ENCODE measurements around the gene ITGAD. TPM values are rescaled to one million over a fixed set of nuclear protein-coding genes. Genes with fewer than 3 reads are reported as not detected.

The ITGAD gene
- total and polyA plus RNA-seq, 2 of the 13 experiments (the other 11 are each of a cell fraction or from before 2014, with no cell fraction given): not detected

GRCh38 chr16:31453255-31454204, 60.4 kb downstream of the ITGAD start (continued):
- TF ChIP-seq SPEN (CRISPR knock-in tag; IDR thresholded peaks at IDR 0.05; ENCODE audit: low read depth): peak; percentile 75; the same call in 1 of the 2 replicates
- no peak for TF ChIP-seq MAX (IDR thresholded peaks at IDR 0.05)
- 0 out of 2 replicates have a peak, but pooled peaks have one; percentile 64 for TF ChIP-seq AKAP8 (CRISPR knock-in tag; IDR thresholded peaks at IDR 0.05)
- peak; percentile 47; the same call in 1 of the 2 replicates for TF ChIP-seq HIVEP1 (CRISPR knock-in tag; IDR thresholded peaks at IDR 0.05)
- no peak for TF ChIP-seq FOSL1 (CRISPR knock-in tag; IDR thresholded peaks at IDR 0.05; ENCODE audit: borderline replicate concordance)
- peak; percentile 56; the same call in 1 of the 2 replicates for TF ChIP-seq ZFP90 (CRISPR knock-in tag; IDR thresholded peaks at IDR 0.05; ENCODE audit: borderline replicate concordance)
- peak; percentile 92 for TF ChIP-seq ZNF441 (CRISPR knock-in tag; IDR thresholded peaks at IDR 0.05; ENCODE audit: borderline replicate concordance)
- peak; percentile 67 for TF ChIP-seq BCL6 (CRISPR knock-in tag; IDR thresholded peaks at IDR 0.05)
- no peak for TF ChIP-seq DR1 (CRISPR knock-in tag; IDR thresholded peaks at IDR 0.05)
- TF ChIP-seq ZBTB39 (CRISPR knock-in tag; IDR thresholded peaks at IDR 0.05): peak; percentile 70; the same call in 1 of the 2 replicates
- no peak for TF ChIP-seq PLRG1 (conservative IDR thresholded peaks at IDR 0.05)
- TF ChIP-seq RBFOX2 (IDR thresholded peaks at IDR 0.05; ENCODE audit: low read depth, low read length): no peak
- TF ChIP-seq ZNF274 (CRISPR knock-in tag; IDR thresholded peaks at IDR 0.05): no peak
- no peak for TF ChIP-seq ZBTB33 (CRISPR knock-in tag; IDR thresholded peaks at IDR 0.05)
- TF ChIP-seq TOE1 (CRISPR knock-in tag; IDR thresholded peaks at IDR 0.05): 0 out of 2 replicates have a peak, but pooled peaks have one; percentile 37
- TF ChIP-seq BRD4 (CRISPR knock-in tag; IDR thresholded peaks at IDR 0.05): no peak
- TF ChIP-seq KLF9 (CRISPR knock-in tag; IDR thresholded peaks at IDR 0.05; ENCODE audit: low read depth): no peak
- TF ChIP-seq IKZF5 (CRISPR knock-in tag; IDR thresholded peaks at IDR 0.05): 0 out of 2 replicates have a peak, but pooled peaks have one; percentile 38
- no peak for TF ChIP-seq HNF4G (IDR thresholded peaks at IDR 0.05; ENCODE audit: borderline replicate concordance, low read depth, low read length)
- TF ChIP-seq HNF4G (CRISPR knock-in tag; IDR thresholded peaks at IDR 0.05; ENCODE audit: borderline replicate concordance, low read depth): 0 out of 2 replicates have a peak, but pooled peaks have one; percentile 68
- no peak; the same call in 1 of the 2 replicates for TF ChIP-seq ZNF225 (CRISPR knock-in tag; IDR thresholded peaks at IDR 0.05)
- no peak for TF ChIP-seq ZBTB3 (CRISPR knock-in tag; IDR thresholded peaks at IDR 0.05; ENCODE audit: borderline replicate concordance, low read depth)
- no peak for TF ChIP-seq ZNF260 (CRISPR knock-in tag; IDR thresholded peaks at IDR 0.05; ENCODE audit: borderline replicate concordance, low read depth)

Measured in HepG2 (cell line).